ENCODE measurements around the gene IL20RA.

IL20RA gene

DNA sequence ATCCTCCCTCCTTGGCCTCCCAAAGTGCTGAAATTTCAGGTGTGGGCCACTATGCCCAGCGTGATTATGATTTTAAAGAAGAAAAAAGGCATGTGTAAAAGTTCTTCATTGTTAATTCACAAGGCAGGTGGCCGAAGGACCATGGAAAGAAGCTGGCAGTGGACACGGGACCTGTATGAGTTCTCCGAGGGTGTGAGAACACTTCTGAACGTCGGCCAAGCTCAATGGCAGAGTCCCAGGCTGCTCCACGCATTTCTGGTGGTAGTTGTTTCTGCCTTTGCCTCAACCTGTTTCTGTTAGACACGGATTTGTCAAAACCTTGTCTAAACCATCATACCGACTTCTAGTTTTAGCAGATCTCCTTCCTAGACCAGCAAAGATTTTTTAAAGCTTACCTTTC lies 36.6 kb downstream of the IL20RA start:
- no peak for FAIRE-seq

GRCh38 chr6:137006056-137006455 lies 38.7 kb downstream of the IL20RA start:
- DNase-seq (ENCODE audit: low spot score) (no peak), FAIRE-seq (no peak)

More for the DNA sequence above, 36.6 kb downstream of the IL20RA start:
- no peak for DNase-seq (ENCODE audit: low spot score)

DNA sequence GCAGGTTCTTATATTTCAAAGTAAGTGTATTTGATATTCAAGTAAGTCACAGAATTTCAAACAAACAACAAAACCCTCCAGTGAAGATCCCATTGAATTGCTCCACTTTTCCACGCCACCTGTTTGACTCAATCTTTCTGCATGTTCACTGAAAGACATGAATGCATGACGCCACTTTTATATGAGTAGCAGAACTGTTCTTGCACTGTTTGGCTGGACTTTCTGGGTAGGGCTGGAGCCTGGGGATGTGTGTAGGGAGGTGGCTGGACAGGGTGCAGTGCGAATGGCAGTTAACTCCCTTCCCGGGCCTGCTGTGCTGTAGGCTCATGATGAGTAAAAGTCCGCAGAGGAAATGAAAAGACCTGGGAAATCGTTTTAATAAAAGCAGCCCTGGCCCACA lies 39.7 kb downstream of the IL20RA start:
- no peak for FAIRE-seq

GRCh38 chr6:137002505-137002904 lies 42.3 kb downstream of the IL20RA start:
- DNase-seq (ENCODE audit: low spot score) (no peak), FAIRE-seq (no peak)

More for the DNA sequence above, 39.7 kb downstream of the IL20RA start:
- no peak for DNase-seq (ENCODE audit: low spot score)

GRCh38 chr6:137001977-137002302 lies 42.8 kb downstream of the IL20RA start:
- FAIRE-seq: no peak
- DNase-seq (ENCODE audit: low spot score): no peak

DNA sequence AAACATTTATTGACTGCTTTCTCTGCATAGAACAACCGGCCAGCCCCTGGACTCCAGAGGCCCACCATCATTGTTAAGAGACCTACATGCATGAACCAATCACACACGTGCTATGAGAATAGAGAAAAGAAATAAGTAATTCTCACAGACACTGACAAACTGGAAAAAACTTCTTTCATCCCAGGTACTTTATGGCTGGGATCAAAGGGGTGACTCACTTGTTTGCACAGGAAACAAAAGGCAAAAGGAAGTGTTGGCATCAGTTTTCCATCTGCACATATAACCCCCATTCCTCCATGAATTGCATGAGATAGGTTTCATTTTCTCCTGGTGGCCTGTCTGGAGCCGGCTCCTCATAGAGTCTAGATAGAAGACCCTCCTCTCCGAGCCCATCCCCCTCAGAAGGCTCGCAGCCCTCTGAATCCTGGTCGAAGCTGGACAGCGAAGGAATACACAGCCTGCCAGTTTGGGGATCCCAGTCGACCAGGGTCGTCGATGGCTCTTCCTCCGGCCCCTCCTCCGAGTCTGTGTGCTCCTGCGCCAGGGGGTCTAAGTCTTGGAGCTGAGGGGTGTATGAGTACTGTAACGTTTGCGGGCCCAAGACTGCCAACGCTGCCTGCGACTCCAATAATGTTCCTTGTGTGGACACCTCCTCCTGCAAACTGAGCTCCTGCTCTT lies 43.3 kb downstream of the IL20RA start:
- FAIRE-seq: no peak
- no peak for DNase-seq (ENCODE audit: low spot score)

- FAIRE-seq (no peak), DNase-seq (ENCODE audit: low spot score) (no peak)
These were observed 43.9 kb downstream of the IL20RA start for GRCh38 chr6:137000825-137001224.

DNA sequence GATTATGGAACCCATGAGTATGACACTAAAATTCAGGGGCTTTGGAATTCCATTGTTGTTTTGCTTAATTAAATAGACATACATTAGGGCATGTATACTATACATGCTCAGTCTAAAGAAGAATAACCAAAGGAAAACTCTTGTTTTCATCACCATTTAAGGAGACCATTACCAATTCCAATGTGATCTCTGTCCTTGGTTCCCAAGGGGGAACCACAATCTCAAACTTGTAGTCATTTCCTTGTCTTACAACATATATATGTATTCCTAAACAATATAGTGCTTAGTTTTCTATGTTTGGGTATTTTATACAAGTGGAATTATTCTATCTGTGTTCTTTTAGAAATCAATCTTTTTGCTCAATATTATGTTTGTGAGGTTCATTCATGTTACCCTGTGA lies 49.2 kb downstream of the IL20RA start:
- FAIRE-seq (no peak), DNase-seq (ENCODE audit: low spot score) (no peak)

DNA sequence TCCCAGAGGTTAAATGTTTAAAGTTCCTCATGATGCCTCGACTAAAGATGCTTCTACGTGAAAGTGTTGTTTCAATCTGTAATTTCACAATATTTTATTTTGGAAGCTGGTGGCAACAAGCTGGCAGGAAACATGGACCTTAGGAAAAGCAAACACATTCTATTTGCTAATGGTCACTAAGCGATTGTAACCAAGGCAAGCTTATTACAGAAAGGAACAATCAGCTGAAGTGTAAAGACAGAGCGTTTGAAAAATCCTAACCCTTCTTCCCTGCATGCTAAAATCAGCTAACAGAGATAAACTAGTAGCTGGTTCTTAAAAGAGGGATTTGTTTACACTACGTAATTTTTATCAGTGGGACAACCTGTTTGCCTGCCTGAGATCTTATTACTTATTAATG lies 50.0 kb downstream of the IL20RA start:
- FAIRE-seq (no peak), DNase-seq (ENCODE audit: low spot score) (no peak)

DNA sequence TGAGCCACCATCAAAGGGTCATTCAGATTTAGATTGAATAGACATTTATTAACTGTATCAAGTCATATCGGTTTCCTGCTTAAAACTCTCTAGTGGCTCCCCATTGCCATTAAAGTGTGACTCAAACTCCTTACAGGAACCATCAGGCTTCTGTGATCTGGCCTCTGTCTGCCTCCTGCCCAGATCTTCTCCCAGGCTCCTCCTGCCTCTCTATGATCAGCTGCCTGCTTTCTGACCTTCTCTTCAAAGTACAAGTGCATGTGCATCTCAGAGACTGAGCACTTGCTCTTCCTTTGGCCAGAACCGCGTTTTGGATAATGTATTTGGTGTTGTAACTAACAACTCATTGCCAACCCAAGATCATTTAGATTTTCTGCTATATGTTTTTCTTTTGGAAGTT lies 52.7 kb downstream of the IL20RA start:
- no peak for DNase-seq (ENCODE audit: low spot score)
- no peak for FAIRE-seq

DNA sequence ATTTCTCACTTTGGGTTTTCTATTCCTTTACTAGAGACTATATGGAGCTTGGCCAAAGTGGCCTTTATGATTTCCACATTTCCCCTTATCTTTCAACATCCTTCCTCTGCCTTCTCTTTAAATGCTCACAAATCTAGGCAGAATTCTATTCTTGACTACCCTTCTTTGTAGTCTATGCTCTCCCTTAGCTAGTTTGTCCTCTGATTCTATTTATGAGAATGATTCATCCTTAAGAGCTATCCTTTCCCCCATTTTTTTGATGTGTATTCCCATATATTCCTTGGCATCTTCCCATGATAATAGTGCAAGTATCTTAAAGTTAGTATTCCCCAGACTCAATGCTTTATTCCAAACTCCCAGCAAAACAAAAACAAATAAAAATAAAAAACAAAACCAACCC lies 53.1 kb downstream of the IL20RA start:
- DNase-seq (ENCODE audit: low spot score): no peak
- no peak for FAIRE-seq

DNA sequence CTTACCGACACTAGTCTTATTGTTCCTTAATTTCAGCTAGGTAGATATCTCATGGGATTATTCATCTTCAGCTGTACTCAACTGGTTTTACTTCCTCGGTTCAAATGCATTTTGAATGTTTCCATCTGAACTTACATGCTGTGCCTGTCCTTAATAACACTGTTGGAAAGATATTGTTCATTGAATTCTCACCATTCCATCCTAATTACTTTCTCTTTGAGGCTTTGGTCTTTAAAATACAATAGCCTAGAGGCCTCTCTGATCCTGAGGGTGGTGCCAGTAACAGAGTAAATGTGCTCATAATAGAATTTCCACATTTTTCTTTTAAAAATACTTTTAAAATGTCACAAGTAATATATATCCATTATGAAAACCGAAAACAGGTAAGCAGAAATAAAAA lies 54.0 kb downstream of the IL20RA start:
- FAIRE-seq: no peak
- DNase-seq (ENCODE audit: low spot score): no peak

DNA sequence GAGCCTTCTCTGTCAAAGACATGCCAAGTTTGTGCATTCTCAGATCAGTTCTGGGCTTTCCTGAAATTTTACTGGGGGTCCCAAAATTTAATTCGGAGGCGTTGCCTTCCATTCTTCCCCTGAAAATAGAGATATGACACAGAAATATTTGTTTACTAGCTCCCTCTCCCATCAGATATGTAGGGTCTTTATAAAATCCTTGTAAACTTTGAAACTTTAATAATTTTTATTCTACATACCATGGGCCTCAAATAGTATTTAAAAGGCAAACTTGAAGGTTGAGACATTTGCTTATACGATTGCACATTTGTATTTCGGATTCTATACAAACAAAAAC lies 54.6 kb downstream of the IL20RA start:
- no peak for FAIRE-seq

DNA sequence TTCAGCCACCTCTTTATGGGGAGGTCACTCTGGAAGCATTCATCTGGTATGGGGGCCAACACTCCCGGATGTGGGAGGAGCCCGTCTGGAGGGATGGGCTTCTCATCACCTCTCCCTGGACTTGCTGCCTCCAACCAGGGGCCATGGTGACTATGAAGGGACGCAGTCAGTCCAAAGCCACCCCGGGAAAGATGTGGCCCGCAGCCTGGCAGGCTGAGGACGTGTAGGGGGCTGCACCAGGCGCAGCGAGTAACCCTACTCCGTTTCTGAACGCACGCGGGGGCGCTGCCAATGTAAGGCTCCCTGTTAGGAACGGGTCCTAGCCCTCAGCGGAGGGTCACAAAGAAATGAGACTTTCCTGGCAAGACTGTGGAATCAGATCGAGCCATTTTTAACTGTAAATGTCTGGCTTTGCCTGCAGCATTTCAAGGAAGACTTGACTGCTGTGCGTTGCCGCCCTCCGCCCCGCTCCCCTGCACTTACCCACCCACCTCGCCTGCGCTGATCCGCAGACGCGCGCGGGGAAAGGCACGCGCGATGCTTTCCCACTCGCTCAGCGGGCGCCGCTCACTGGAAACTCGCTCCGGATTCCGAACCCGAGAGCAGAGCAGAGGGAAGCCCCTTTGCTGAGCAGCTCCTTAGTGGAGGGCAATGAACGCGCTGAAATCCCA lies 55.1 kb downstream of the IL20RA start:
- FAIRE-seq (no peak), DNase-seq (ENCODE audit: low spot score) (no peak)

More for the DNA sequence above, 54.6 kb downstream of the IL20RA start:
- no peak for DNase-seq (ENCODE audit: low spot score)

GRCh38 chr6:136987526-136987925 lies 57.2 kb downstream of the IL20RA start:
- DNase-seq (ENCODE audit: low spot score) (no peak), FAIRE-seq (no peak)

DNA sequence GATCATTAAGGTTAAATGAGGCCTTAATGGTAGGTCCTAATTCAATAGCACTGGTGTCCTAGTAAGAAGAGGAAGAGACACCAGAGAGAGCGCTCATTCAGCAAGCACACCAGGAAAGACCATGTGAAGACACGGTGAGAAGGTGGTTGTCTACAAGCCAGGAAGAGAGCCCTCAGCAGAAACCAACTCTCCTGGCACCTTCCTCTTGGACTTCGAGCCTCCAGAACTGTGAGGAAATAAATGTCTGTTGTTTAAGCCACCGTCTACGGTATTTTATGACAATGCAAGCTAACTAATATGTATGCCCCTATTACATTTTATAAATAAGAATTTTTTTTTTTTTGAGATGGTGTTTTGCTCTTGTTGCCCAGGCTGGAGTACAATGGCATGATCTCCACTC lies 59.3 kb downstream of the IL20RA start:
- FAIRE-seq (no peak), DNase-seq (ENCODE audit: low spot score) (no peak)

- DNase-seq (ENCODE audit: low spot score) (no peak), FAIRE-seq (no peak)
These were observed 60.2 kb downstream of the IL20RA start for GRCh38 chr6:136984578-136984977.

DNA sequence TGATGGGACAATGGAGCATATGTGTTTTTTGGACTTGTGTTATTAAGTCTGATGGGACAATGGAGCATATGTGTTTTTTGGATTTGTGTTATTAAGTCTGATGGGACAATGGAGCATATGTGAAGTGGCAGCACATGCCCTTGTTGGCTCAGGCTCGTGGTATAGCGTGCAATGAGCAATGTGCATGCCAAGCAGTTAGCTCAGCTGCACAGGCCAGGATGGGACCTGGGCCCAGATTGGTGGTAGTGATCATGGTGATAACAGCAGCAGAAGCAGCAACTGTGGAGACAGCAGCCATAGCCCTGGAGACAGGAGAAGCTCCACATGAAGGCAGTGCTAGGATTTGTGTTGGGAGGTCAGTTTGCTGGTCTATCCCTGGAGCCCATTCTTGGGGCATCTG lies 61.1 kb downstream of the IL20RA start:
- no peak for DNase-seq (ENCODE audit: low spot score)
- no peak for FAIRE-seq

DNA sequence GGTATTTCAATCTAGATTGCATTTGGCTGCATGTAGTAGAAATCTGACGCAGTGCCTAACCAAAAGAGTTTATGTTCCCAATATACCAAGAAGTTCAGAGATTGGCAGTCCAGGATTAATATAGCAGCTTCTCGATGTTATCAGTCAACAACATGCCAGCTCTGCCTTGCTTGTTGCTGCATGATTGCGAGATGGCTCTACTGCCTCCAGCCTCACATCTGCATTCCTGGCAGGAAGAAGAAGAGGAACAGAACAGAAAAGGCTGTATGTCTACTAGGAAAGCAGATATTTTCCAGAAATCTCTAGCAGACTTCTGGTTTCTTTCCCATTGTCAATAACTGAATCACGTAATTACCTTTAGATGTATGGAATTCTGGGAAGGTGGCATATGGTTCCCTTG lies 61.8 kb downstream of the IL20RA start:
- DNase-seq (ENCODE audit: low spot score): no peak
- FAIRE-seq: no peak

DNA sequence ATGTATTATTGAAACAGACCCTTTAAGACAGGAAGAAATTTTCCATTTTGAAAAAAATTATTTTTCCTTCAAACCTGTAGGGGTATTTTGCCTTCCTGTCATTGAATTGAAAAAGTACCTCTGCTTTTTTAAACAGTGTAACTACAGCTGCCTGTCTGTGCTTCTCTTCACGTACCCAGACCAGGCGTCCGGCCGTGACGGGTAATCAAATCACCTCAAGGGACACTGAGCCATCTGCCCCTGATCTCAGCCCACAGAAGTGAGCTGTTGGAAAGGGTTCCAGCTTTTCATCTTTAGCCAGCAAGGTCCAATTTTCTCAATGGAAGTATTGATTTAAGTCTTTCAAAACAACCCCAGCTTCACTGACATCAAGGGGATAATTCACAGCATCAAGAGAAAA lies 64.7 kb downstream of the IL20RA start:
- DNase-seq (ENCODE audit: low spot score): no peak
- no peak for FAIRE-seq

DNA sequence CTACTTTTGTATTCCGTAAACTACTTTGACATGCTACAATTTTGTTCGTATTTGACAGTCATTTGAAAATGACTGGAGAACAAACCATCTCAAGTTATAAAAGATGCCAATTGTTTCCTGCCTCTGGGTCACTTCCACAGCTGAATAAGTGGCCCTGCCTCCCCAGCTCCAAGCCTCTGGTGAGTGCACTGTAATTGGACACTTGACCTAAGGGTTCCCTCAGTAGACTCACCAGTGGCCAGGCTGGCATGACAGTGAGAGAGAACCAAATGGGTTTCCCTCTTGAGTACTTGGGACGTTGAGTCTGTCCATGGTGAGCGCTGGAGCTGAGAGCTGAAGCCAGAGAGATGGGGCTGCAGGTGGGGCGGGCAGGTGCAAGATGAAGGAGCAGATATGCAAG lies 65.6 kb downstream of the IL20RA start:
- no peak for DNase-seq (ENCODE audit: low spot score)
- no peak for FAIRE-seq

- DNase-seq (ENCODE audit: low spot score) (no peak), FAIRE-seq (no peak)
These were observed 67.7 kb downstream of the IL20RA start for GRCh38 chr6:136977075-136977474.

- no peak for FAIRE-seq
These were observed 69.6 kb downstream of the IL20RA start for GRCh38 chr6:136975089-136975715.

More at GRCh38 chr6:136975089-136975715, 69.6 kb downstream of the IL20RA start:
- no peak for DNase-seq (ENCODE audit: low spot score)
